SK-N-SH treated with all-trans-retinoic acid at 6 μM for 48 hours (cell line): ENCODE data around the gene BEND6.

Source experiments
- ATAC-seq: fragments of 200-7000 bp; cut with Tn5 transposase; 3 replicates; pipeline ENCODE4 v1.9.1; 2020; ENCODE audit warnings: mild to moderate bottlenecking, moderate library complexity
- ARNTL ChIP-seq: fragments of 450-650 bp; formaldehyde crosslinking; IDR thresholded peaks from 2 replicates; pipeline ENCODE4 v1.5.0; 2020; ENCODE audit warnings: low read depth, mild to moderate bottlenecking, moderate library complexity, borderline replicate concordance
- BACH2 ChIP-seq: fragments of 250-450 bp; sonication (Bioruptor Pico); IDR thresholded peaks from 2 replicates; pipeline ENCODE4 v1.9.0; 2021; ENCODE audit warnings: mild to moderate bottlenecking, borderline replicate concordance
- CREB5 ChIP-seq: fragments of 250-450 bp; sonication (Bioruptor Pico); IDR thresholded peaks from 2 replicates; pipeline ENCODE4 v1.5.1; 2020; ENCODE audit warnings: low read depth, mild to moderate bottlenecking, moderate library complexity
- CSDC2 ChIP-seq: fragments of 250-450 bp; sonication (Bioruptor Pico); IDR thresholded peaks from 2 replicates; pipeline ENCODE4 v1.5.0; 2020; ENCODE audit warnings: mild to moderate bottlenecking, moderate library complexity
- ESRRG ChIP-seq: fragments of 250-450 bp; sonication (Bioruptor Pico); IDR thresholded peaks from 2 replicates; pipeline ENCODE4 v1.6.1; 2021; ENCODE audit warnings: mild to moderate bottlenecking
- GLIS3 ChIP-seq: fragments of 250-450 bp; sonication (Bioruptor Pico); IDR thresholded peaks from 2 replicates; pipeline ENCODE4 v1.5.0; 2020; ENCODE audit warnings: mild to moderate bottlenecking, moderate library complexity
- ISL1 ChIP-seq: fragments of 250-450 bp; sonication (Bioruptor Pico); IDR thresholded peaks from 2 replicates; pipeline ENCODE4 v2.1.2; 2022; ENCODE audit warnings: mild to moderate bottlenecking, moderate library complexity
- OSR1 ChIP-seq: fragments of 250-450 bp; sonication (Bioruptor Pico); IDR thresholded peaks from 2 replicates; pipeline ENCODE4 v1.8.0; 2022; ENCODE audit warnings: moderate library complexity, mild to moderate bottlenecking, inconsistent platforms
- PPARA ChIP-seq: fragments of 250-450 bp; sonication (Bioruptor Pico); IDR thresholded peaks from 2 replicates; pipeline ENCODE4 v1.5.0; 2020; ENCODE audit warnings: mild to moderate bottlenecking, borderline replicate concordance
- RARB ChIP-seq: fragments of 250-450 bp; sonication (Bioruptor Pico); IDR thresholded peaks from 2 replicates; pipeline ENCODE4 v1.8.0; 2021; ENCODE audit warnings: mild to moderate bottlenecking, moderate library complexity
- SNAI2 ChIP-seq: fragments of 250-450 bp; sonication (Bioruptor Pico); IDR thresholded peaks from 2 replicates; pipeline ENCODE4 v1.5.0; 2020; ENCODE audit warnings: mild to moderate bottlenecking, moderate library complexity
- TCF4 ChIP-seq: fragments of 250-450 bp; sonication (Bioruptor Pico); IDR thresholded peaks from 2 replicates; pipeline ENCODE4 v1.8.0; 2021; ENCODE audit warnings: mild to moderate bottlenecking, moderate library complexity, borderline replicate concordance
- TOX ChIP-seq: fragments of 250-450 bp; sonication (Bioruptor Pico); IDR thresholded peaks from 2 replicates; pipeline ENCODE4 v1.8.0; 2021; ENCODE audit warnings: mild to moderate bottlenecking, moderate library complexity, borderline replicate concordance
- TSHZ2 ChIP-seq: fragments of 250-450 bp; sonication (Bioruptor Pico); IDR thresholded peaks from 2 replicates; pipeline ENCODE4 v1.5.0; 2020; ENCODE audit warnings: mild to moderate bottlenecking, moderate library complexity
- ZC3H10 ChIP-seq: fragments of 250-450 bp; sonication (Bioruptor Pico); IDR thresholded peaks from 2 replicates; pipeline ENCODE4 v1.5.1; 2021; ENCODE audit warnings: mild to moderate bottlenecking, moderate library complexity
- ZFP3 ChIP-seq: fragments of 250-450 bp; sonication (Bioruptor Pico); IDR thresholded peaks from 2 replicates; pipeline ENCODE4 v1.5.0; 2020; ENCODE audit warnings: mild to moderate bottlenecking, moderate library complexity
- ZFP30 ChIP-seq: fragments of 450-650 bp; formaldehyde crosslinking; IDR thresholded peaks from 2 replicates; pipeline ENCODE4 v1.5.0; 2022; ENCODE audit warnings: mild to moderate bottlenecking, moderate library complexity
- ZNF565 ChIP-seq: fragments of 450-650 bp; formaldehyde crosslinking; conservative IDR thresholded peaks from 2 replicates; pipeline ENCODE4 v1.5.0; 2020; ENCODE audit warnings: low read depth, mild to moderate bottlenecking, moderate library complexity
- ZNF70 ChIP-seq: fragments of 450-650 bp; formaldehyde crosslinking; IDR thresholded peaks from 2 replicates; pipeline ENCODE4 v1.5.0; 2020; ENCODE audit warnings: mild to moderate bottlenecking, moderate library complexity
- ZNF8 ChIP-seq: fragments of 450-650 bp; formaldehyde crosslinking; IDR thresholded peaks from 2 replicates; pipeline ENCODE4 v1.5.0; 2020; ENCODE audit warnings: mild to moderate bottlenecking, moderate library complexity
- TF ChIP-seq, protein P1 (sequence below): fragments of 250-450 bp; sonication (Bioruptor Pico); IDR thresholded peaks from 2 replicates; pipeline ENCODE4 v1.8.0; 2021; ENCODE audit warnings: low read depth, mild to moderate bottlenecking, moderate library complexity, borderline replicate concordance
- TF ChIP-seq, protein P2 (sequence below): fragments of 250-450 bp; sonication (Bioruptor Pico); IDR thresholded peaks from 2 replicates; pipeline ENCODE4 v1.5.1; 2021; ENCODE audit warnings: mild to moderate bottlenecking, moderate library complexity
- TF ChIP-seq, protein P3 (sequence below): fragments of 250-450 bp; sonication (Bioruptor Pico); IDR thresholded peaks from 2 replicates; pipeline ENCODE4 v1.8.0; 2020; ENCODE audit warnings: mild to moderate bottlenecking, moderate library complexity, borderline replicate concordance

BEND6 gene

GRCh38 chr6:56992703-56993102, 37.8 kb downstream of the BEND6 start:
- ATAC-seq: no peak
- no peak for TF ChIP-seq CSDC2 (CRISPR knock-in tag)
- TF ChIP-seq CREB5 (CRISPR knock-in tag): no peak
- no peak for TF ChIP-seq RARB (CRISPR knock-in tag)
- no peak for TF ChIP-seq ZNF565 (CRISPR knock-in tag)
- TF ChIP-seq, protein P1, sequence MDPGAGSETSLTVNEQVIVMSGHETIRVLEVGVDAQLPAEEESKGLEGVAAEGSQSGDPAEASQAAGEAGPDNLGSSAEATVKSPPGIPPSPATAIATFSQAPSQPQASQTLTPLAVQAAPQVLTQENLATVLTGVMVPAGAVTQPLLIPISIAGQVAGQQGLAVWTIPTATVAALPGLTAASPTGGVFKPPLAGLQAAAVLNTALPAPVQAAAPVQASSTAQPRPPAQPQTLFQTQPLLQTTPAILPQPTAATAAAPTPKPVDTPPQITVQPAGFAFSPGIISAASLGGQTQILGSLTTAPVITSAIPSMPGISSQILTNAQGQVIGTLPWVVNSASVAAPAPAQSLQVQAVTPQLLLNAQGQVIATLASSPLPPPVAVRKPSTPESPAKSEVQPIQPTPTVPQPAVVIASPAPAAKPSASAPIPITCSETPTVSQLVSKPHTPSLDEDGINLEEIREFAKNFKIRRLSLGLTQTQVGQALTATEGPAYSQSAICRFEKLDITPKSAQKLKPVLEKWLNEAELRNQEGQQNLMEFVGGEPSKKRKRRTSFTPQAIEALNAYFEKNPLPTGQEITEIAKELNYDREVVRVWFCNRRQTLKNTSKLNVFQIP (CRISPR knock-in tag): no peak
- TF ChIP-seq GLIS3 (CRISPR knock-in tag): no peak
- no peak for TF ChIP-seq TSHZ2 (CRISPR knock-in tag)
- TF ChIP-seq, protein P2, sequence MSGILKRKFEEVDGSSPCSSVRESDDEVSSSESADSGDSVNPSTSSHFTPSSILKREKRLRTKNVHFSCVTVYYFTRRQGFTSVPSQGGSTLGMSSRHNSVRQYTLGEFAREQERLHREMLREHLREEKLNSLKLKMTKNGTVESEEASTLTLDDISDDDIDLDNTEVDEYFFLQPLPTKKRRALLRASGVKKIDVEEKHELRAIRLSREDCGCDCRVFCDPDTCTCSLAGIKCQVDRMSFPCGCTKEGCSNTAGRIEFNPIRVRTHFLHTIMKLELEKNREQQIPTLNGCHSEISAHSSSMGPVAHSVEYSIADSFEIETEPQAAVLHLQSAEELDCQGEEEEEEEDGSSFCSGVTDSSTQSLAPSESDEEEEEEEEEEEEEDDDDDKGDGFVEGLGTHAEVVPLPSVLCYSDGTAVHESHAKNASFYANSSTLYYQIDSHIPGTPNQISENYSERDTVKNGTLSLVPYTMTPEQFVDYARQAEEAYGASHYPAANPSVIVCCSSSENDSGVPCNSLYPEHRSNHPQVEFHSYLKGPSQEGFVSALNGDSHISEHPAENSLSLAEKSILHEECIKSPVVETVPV (CRISPR knock-in tag): no peak
- TF ChIP-seq PPARA: no peak
- no peak for TF ChIP-seq TOX (CRISPR knock-in tag)
- no peak for TF ChIP-seq OSR1 (CRISPR knock-in tag)
- TF ChIP-seq TCF4: no peak
- no peak for TF ChIP-seq ISL1 (CRISPR knock-in tag)
- no peak for TF ChIP-seq ARNTL
- TF ChIP-seq ZC3H10: no peak
- no peak for TF ChIP-seq BACH2 (CRISPR knock-in tag)
- TF ChIP-seq ZNF8 (CRISPR knock-in tag): no peak
- TF ChIP-seq, protein P3, sequence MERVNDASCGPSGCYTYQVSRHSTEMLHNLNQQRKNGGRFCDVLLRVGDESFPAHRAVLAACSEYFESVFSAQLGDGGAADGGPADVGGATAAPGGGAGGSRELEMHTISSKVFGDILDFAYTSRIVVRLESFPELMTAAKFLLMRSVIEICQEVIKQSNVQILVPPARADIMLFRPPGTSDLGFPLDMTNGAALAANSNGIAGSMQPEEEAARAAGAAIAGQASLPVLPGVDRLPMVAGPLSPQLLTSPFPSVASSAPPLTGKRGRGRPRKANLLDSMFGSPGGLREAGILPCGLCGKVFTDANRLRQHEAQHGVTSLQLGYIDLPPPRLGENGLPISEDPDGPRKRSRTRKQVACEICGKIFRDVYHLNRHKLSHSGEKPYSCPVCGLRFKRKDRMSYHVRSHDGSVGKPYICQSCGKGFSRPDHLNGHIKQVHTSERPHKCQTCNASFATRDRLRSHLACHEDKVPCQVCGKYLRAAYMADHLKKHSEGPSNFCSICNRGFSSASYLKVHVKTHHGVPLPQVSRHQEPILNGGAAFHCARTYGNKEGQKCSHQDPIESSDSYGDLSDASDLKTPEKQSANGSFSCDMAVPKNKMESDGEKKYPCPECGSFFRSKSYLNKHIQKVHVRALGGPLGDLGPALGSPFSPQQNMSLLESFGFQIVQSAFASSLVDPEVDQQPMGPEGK (CRISPR knock-in tag): no peak
- TF ChIP-seq SNAI2: no peak

DNA sequence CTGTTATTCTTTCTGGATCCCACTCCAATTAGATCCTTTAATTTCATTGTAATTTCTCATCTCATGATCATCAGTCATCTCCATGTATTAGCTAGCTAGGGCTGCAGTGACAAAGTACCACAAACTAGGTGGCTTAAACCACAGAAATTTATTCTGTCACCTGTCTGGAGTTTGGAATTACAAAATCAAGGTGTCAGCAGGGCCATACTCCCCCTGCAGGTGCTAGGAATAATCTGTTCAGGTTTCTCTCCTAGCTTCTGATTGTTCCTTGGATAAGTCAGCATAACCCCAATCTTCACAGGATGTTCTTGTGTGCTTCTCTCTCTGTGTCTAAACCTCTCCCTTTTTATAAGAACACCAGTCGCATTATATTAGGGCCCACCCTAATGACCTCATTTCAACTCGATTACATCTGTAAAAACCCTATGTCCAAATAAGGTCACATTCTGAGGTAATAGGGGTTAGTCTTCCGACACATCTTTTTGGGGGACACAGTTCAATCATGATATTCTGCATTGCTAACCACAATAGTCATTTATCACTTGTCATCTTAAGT, 40.5 kb downstream of the BEND6 start:
- TF ChIP-seq ISL1 (CRISPR knock-in tag) (no peak), OSR1 (CRISPR knock-in tag) (no peak), ZFP30 (no peak), CREB5 (CRISPR knock-in tag) (no peak), ZNF8 (CRISPR knock-in tag) (no peak), GLIS3 (CRISPR knock-in tag) (no peak), ZFP3 (no peak), SNAI2 (no peak), TCF4 (no peak), TSHZ2 (CRISPR knock-in tag) (no peak), BACH2 (CRISPR knock-in tag) (no peak), PPARA (no peak), ZNF70 (no peak), ARNTL (no peak), ESRRG (CRISPR knock-in tag) (no peak)
- TF ChIP-seq, protein P2 (CRISPR knock-in tag): no peak
- ATAC-seq: no peak
